Measurements from ENCODE around the gene FAM170B. TPM values are rescaled to one million over a fixed set of nuclear protein-coding genes. Genes with fewer than 3 reads are reported as not detected.

Gene FAM170B
- total and polyA plus RNA-seq, 2 of the 4 experiments (the other 2 are of a cell fraction), result not detected

DNA sequence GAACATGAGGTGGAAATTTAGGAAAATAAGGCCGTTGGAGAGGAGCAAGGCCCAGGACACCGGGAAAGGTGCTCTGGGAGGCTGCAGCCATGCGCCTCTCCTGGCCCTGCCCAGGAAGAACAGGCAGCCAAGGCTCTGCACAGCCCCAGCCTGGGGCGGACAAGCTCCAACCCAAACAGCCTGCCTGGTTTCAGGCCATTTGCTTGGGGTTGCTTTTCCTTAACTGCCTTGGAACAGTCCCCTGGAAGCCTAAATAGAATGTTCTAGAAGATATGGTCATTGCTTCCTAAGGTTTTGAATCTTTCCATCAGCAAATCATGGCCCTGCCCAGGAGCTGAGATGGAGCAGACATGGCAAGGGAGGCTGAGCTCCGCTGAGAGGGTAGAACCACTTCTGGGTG, 29.5 kb downstream of the FAM170B start:
- Histone ChIP-seq H3K56ac (ENCODE audit: extremely low read depth, insufficient read depth, low read length) (no peak overlapping the region), H3K14ac (replicated peaks; ENCODE audit: low read depth, low read length) (no peak overlapping the region), H4K91ac (ENCODE audit: insufficient read depth, low read depth, low read length) (no peak overlapping the region), H3K4me3 (ENCODE audit: insufficient read depth, low read depth, low read length) (no peak overlapping the region), H2BK15ac (ENCODE audit: low read depth, low read length) (no peak overlapping the region), H2AFZ (replicated peaks; ENCODE audit: low read length, poor library complexity) (no peak overlapping the region), H3K27ac (ENCODE audit: insufficient read depth, low read length) (no peak overlapping the region), H2AK5ac (ENCODE audit: low read depth, low read length) (no peak overlapping the region; the same call in 1 of the 2 replicates), H3K79me1 (ENCODE audit: low read depth in 1 of 2, low read length in 2 of 2) (peaks cover 4 to 17% of the 10 kb centered on the region in 2 experiments; a peak in 3 of 4 replicates), H3K18ac (ENCODE audit: low read depth, low read length) (no peak overlapping the region), H3K9ac (ENCODE audit: low read depth, low read length) (no peak overlapping the region), H2AK9ac (replicated peaks; ENCODE audit: low read depth, low read length, poor library complexity) (no peak overlapping the region), H4K20me1 (ENCODE audit: insufficient read depth, low read length) (peaks cover 9% of the 10 kb centered on the region), H3K9me1 (ENCODE audit: insufficient read depth, low read length) (peaks cover 6% of the 10 kb centered on the region), H3K4me2 (ENCODE audit: low read depth, low read length) (no peak overlapping the region), H3K4ac (ENCODE audit: low read depth, low read length) (no peak overlapping the region), H2BK120ac (ENCODE audit: low read depth, low read length) (no peak overlapping the region), H4K8ac (ENCODE audit: low read depth in 2 of 2, low read length in 2 of 2) (no peak overlapping the region), H3K23ac (ENCODE audit: low read depth, low read length) (no peak overlapping the region), H3K27me3 (ENCODE audit: control insufficient read depth, insufficient read depth, low read length) (no peaks in the 10 kb centered on the region), H2BK20ac (ENCODE audit: low read depth, low read length) (no peak overlapping the region), H3K36me3 (ENCODE audit: control insufficient read depth, insufficient read depth, low read length) (peaks cover 13% of the 10 kb centered on the region; the same call in 1 of the 2 replicates), H4K5ac (ENCODE audit: low read depth, low read length) (no peak overlapping the region), H2BK5ac (ENCODE audit: low read depth, low read length, poor library complexity, severe bottlenecking) (no peak overlapping the region), H3K9me3 (ENCODE audit: control insufficient read depth, insufficient read depth, low read length) (no peaks in the 10 kb centered on the region), H3K4me1 (ENCODE audit: control insufficient read depth, insufficient read depth, low read length) (peaks cover 2% of the 10 kb centered on the region; the same call in 1 of the 2 replicates)
- 100% methylated on average over 1 of the region's 5 CpGs; no CpG with 5 or more reads in 1 of the 2 experiments for WGBS, 2 experiments (ENCODE audit: extremely low coverage in 2 of 2, insufficient read length in 1 of 2)
- CTCF ChIA-PET, result no interaction called here
- dilution Hi-C loops (cut with HindIII; ENCODE audit: low sequenced_read_pairs, unreplicated experiment), result no loop called here
- in situ Hi-C loops (cut with MboI; ENCODE audit: low sequenced_read_pairs), result no loop called here
- TF ChIP-seq SMC3 (IDR thresholded peaks at IDR 0.05; ENCODE audit: low read depth, low read length) (no peak), NFE2L2 (IDR thresholded peaks at IDR 0.05; ENCODE audit: low read depth, low read length) (no peak), MAZ (IDR thresholded peaks at IDR 0.05; ENCODE audit: borderline replicate concordance, low read depth, low read length) (no peak), MAFK (IDR thresholded peaks at IDR 0.05; ENCODE audit: low read depth, low read length) (no peak), RFX5 (IDR thresholded peaks at IDR 0.05; ENCODE audit: low read depth, low read length) (no peak), CHD1 (IDR thresholded peaks at IDR 0.05; ENCODE audit: low read depth, low read length) (no peak), RCOR1 (IDR thresholded peaks at IDR 0.05; ENCODE audit: insufficient replicate concordance, low read length) (no peak), FOS (IDR thresholded peaks at IDR 0.05; ENCODE audit: low read depth, low read length) (no peak), MXI1 (IDR thresholded peaks at IDR 0.05; ENCODE audit: borderline replicate concordance, low read depth, low read length) (no peak)
- TF ChIP-seq, protein P1, sequence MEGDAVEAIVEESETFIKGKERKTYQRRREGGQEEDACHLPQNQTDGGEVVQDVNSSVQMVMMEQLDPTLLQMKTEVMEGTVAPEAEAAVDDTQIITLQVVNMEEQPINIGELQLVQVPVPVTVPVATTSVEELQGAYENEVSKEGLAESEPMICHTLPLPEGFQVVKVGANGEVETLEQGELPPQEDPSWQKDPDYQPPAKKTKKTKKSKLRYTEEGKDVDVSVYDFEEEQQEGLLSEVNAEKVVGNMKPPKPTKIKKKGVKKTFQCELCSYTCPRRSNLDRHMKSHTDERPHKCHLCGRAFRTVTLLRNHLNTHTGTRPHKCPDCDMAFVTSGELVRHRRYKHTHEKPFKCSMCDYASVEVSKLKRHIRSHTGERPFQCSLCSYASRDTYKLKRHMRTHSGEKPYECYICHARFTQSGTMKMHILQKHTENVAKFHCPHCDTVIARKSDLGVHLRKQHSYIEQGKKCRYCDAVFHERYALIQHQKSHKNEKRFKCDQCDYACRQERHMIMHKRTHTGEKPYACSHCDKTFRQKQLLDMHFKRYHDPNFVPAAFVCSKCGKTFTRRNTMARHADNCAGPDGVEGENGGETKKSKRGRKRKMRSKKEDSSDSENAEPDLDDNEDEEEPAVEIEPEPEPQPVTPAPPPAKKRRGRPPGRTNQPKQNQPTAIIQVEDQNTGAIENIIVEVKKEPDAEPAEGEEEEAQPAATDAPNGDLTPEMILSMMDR (conservative IDR thresholded peaks at IDR 0.05; ENCODE audit: low read depth, low read length), result no peak
- TF ChIP-seq, protein P2, sequence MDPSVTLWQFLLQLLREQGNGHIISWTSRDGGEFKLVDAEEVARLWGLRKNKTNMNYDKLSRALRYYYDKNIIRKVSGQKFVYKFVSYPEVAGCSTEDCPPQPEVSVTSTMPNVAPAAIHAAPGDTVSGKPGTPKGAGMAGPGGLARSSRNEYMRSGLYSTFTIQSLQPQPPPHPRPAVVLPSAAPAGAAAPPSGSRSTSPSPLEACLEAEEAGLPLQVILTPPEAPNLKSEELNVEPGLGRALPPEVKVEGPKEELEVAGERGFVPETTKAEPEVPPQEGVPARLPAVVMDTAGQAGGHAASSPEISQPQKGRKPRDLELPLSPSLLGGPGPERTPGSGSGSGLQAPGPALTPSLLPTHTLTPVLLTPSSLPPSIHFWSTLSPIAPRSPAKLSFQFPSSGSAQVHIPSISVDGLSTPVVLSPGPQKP (IDR thresholded peaks at IDR 0.05; ENCODE audit: borderline replicate concordance, low read depth, low read length), result no peak
- TF ChIP-seq, protein P3, sequence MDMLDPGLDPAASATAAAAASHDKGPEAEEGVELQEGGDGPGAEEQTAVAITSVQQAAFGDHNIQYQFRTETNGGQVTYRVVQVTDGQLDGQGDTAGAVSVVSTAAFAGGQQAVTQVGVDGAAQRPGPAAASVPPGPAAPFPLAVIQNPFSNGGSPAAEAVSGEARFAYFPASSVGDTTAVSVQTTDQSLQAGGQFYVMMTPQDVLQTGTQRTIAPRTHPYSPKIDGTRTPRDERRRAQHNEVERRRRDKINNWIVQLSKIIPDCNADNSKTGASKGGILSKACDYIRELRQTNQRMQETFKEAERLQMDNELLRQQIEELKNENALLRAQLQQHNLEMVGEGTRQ (IDR thresholded peaks at IDR 0.05; ENCODE audit: low read depth, low read length), result no peak
- intact Hi-C loops (cut with micrococcal nuclease), result no loop called here
- no peak for DNase-seq
- POLR2A ChIA-PET (ENCODE audit: unreplicated experiment), result no interaction called here
- BruUV-seq (replicated peaks), result no TSS peak
- no peak for ATAC-seq (ENCODE audit: low read depth)

All from IMR-90 (cell line).